Esophagus muscularis mucosa (tissue), 3 donors: Measurements from ENCODE around the gene KBTBD13.

ENCODE experiments used
- CTCF ChIP-seq, 3 experiments: fragments of 200-600 bp in 2 of 3; fragments of 450-650 bp in 1 of 3; sonication (generic) in 2 of 3; IDR thresholded peaks; one replicate each; pipeline ENCODE4 v1.5.1; 2017 to 2019; ENCODE audit warnings: antibody characterized with exemption in 3 of 3, mild to moderate bottlenecking in 2 of 3, moderate library complexity in 1 of 3
- POLR2AphosphoS5 ChIP-seq, 2 donors: sonication (generic); formaldehyde crosslinking; IDR thresholded peaks; one replicate each; pipeline ENCODE4 v1.6.1; 2017; ENCODE audit warnings: antibody characterized with exemption in 2 of 2

GRCh38 chr15:65056868-65057548 is 19.5 kb upstream of the KBTBD13 start:
- TF ChIP-seq POLR2AphosphoS5 (IDR thresholded peaks at IDR 0.05) (no peak), CTCF (IDR thresholded peaks at IDR 0.05) (no peak)
